Neuron (in vitro differentiated cells): ENCODE results near the gene GUCY2C.

Experiments used
- H2AFZ ChIP-seq: one replicate; pipeline ENCODE4 v1.6.1; 2013; ENCODE audit warnings: low read depth, mild to moderate bottlenecking, inconsistent platforms, low read length, moderate library complexity
- H3K27me3 ChIP-seq: one replicate; pipeline ENCODE4 v1.6.1; 2013; ENCODE audit warnings: low read length; ENCODE audit not compliant: insufficient read depth
- H3K36me3 ChIP-seq: one replicate; pipeline ENCODE4 v1.6.1; 2013; ENCODE audit warnings: low read length; ENCODE audit not compliant: insufficient read depth
- H3K4me1 ChIP-seq: one replicate; pipeline ENCODE4 v1.6.1; 2013; ENCODE audit warnings: low read length; ENCODE audit not compliant: insufficient read depth
- H3K4me3 ChIP-seq: 2 replicates; pipeline ENCODE4 v1.5.1; 2013; ENCODE audit warnings: mild to moderate bottlenecking, low read length, moderate library complexity
- H3K9me3 ChIP-seq: one replicate; pipeline ENCODE4 v1.6.1; 2013; ENCODE audit warnings: low read length

GUCY2C gene

GRCh38 chr12:14570231-14570630 lies 126.2 kb downstream of the GUCY2C start:
- Histone ChIP-seq H2AFZ (no peak overlapping the region), H3K27me3 (peaks cover 12% of the 10 kb centered on the region), H3K9me3 (no peaks in the 10 kb centered on the region), H3K4me1 (no peaks in the 10 kb centered on the region), H3K36me3 (no peaks in the 10 kb centered on the region), H3K4me3 (no peak overlapping the region)

GRCh38 chr12:14567351-14568162 lies 128.8 kb downstream of the GUCY2C start, which contains the start of gene PLBD1:
TSS of gene PLBD1 (minus strand) at chr12:14567883. CDS start at chr12:14567696, 187 bp downstream.
- Histone ChIP-seq H3K27me3 (peaks cover 12% of the 10 kb centered on the region), H3K4me1 (no peaks in the 10 kb centered on the region), H3K36me3 (no peaks in the 10 kb centered on the region), H3K4me3 (peak within 1 kb of the TSS; percentile 24), H3K9me3 (no peaks in the 10 kb centered on the region), H2AFZ (peak within 1 kb of the TSS; percentile 92)

GRCh38 chr12:14564336-14564959 lies 132.0 kb downstream of the GUCY2C start:
- H3K4me1 ChIP-seq, result no peaks in the 10 kb centered on the region
- no peak overlapping the region for H3K4me3 ChIP-seq
- no peak overlapping the region for H2AFZ ChIP-seq
- no peaks in the 10 kb centered on the region for H3K9me3 ChIP-seq
- H3K27me3 ChIP-seq, result peaks cover 12% of the 10 kb centered on the region
- no peaks in the 10 kb centered on the region for H3K36me3 ChIP-seq

GRCh38 chr12:14563046-14563445 lies 133.4 kb downstream of the GUCY2C start:
- peaks cover 8% of the 10 kb centered on the region for H3K27me3 ChIP-seq
- H3K4me3 ChIP-seq, result no peak overlapping the region
- no peaks in the 10 kb centered on the region for H3K9me3 ChIP-seq
- H2AFZ ChIP-seq, result no peak overlapping the region
- no peaks in the 10 kb centered on the region for H3K36me3 ChIP-seq
- H3K4me1 ChIP-seq, result no peaks in the 10 kb centered on the region
